GM19035 (cell line): ENCODE measurements around the gene CAMK2A.

ENCODE experiments used
- ATAC-seq: cut with Tn5 transposase; IDR thresholded peaks from one replicate; pipeline ENCODE4 v1.9.1; 2021; ENCODE audit not compliant: unreplicated experiment

CAMK2A gene

GRCh38 chr5:150300496-150301169 is 11.1 kb upstream of the CAMK2A start:
- no peak for ATAC-seq

- no peak for ATAC-seq
These were observed 10.2 kb upstream of the CAMK2A start for GRCh38 chr5:150299571-150300327.

GRCh38 chr5:150298701-150299451 is 9.3 kb upstream of the CAMK2A start:
- ATAC-seq = no peak

GRCh38 chr5:150297934-150298595 is 8.5 kb upstream of the CAMK2A start:
- no peak for ATAC-seq

GRCh38 chr5:150297236-150297890 is 7.8 kb upstream of the CAMK2A start:
- ATAC-seq = no peak

- no peak for ATAC-seq
These were observed 6.9 kb upstream of the CAMK2A start for GRCh38 chr5:150296496-150296895.

- ATAC-seq = no peak
These were observed 6.3 kb upstream of the CAMK2A start for GRCh38 chr5:150295741-150296486.

GRCh38 chr5:150295172-150295634 is 5.6 kb upstream of the CAMK2A start:
- no peak for ATAC-seq

GRCh38 chr5:150294551-150295071 is 5.0 kb upstream of the CAMK2A start:
- ATAC-seq = no peak

- no peak for ATAC-seq
These were observed 3.7 kb upstream of the CAMK2A start for GRCh38 chr5:150293091-150293941.

GRCh38 chr5:150291388-150292385 is 2.1 kb upstream of the CAMK2A start:
- no peak for ATAC-seq

GRCh38 chr5:150288791-150289190 is 782 bp downstream of the CAMK2A start:
- no peak for ATAC-seq

- ATAC-seq = no peak
These were observed 1.2 kb downstream of the CAMK2A start for GRCh38 chr5:150288361-150288760.

- ATAC-seq = no peak
These were observed 2.8 kb downstream of the CAMK2A start for GRCh38 chr5:150286820-150287219.

- no peak for ATAC-seq
These were observed 4.5 kb downstream of the CAMK2A start for GRCh38 chr5:150285114-150285513.

GRCh38 chr5:150284311-150284710 is 5.3 kb downstream of the CAMK2A start:
- no peak for ATAC-seq

- no peak for ATAC-seq
These were observed 5.7 kb downstream of the CAMK2A start for GRCh38 chr5:150283904-150284303.

- ATAC-seq = no peak
These were observed 7.6 kb downstream of the CAMK2A start for GRCh38 chr5:150281987-150282386.
